GM23248 (cell line): ENCODE measurements around the gene SORT1. TPM values are rescaled to one million over a fixed set of nuclear protein-coding genes. Genes with fewer than 3 reads are reported as not detected.
"Not testable (repeated sequence)": the region's sequence is repeated elsewhere in the genome, so short reads cannot be mapped to it uniquely, and the experiment has no call there.

Experiments used
- DNase-seq: peaks from one replicate; pipeline ENCODE4 v3.0.0-alpha.2; 2015
- H2AFZ ChIP-seq: fragments of 200-600 bp; sonication (generic); 2 replicates; pipeline ENCODE4 v1.6.1; 2016; ENCODE audit warnings: antibody characterized with exemption
- H3F3A ChIP-seq: fragments of 200-600 bp; sonication (generic); 2 replicates; pipeline ENCODE4 v1.6.1; 2016; ENCODE audit warnings: mild to moderate bottlenecking, antibody characterized with exemption, mixed run types; ENCODE audit not compliant: insufficient read depth
- H3K27ac ChIP-seq: fragments of 200-600 bp; sonication (generic); 2 replicates; pipeline ENCODE4 v1.5.1; 2016; ENCODE audit warnings: mild to moderate bottlenecking
- H3K27me3 ChIP-seq: fragments of 200-600 bp; sonication (generic); replicated peaks from 2 replicates; pipeline ENCODE4 v1.6.1; 2016; ENCODE audit warnings: mild to moderate bottlenecking; ENCODE audit not compliant: insufficient read depth
- H3K36me3 ChIP-seq: fragments of 200-600 bp; sonication (generic); 2 replicates; pipeline ENCODE4 v1.6.1; 2016; ENCODE audit warnings: low read depth, mild to moderate bottlenecking
- H3K4me1 ChIP-seq: fragments of 200-600 bp; sonication (generic); 2 replicates; pipeline ENCODE4 v1.6.1; 2016; ENCODE audit warnings: mild to moderate bottlenecking; ENCODE audit not compliant: insufficient read depth
- H3K4me2 ChIP-seq: fragments of 200-600 bp; sonication (generic); one replicate; pipeline ENCODE4 v1.6.1; 2016; ENCODE audit warnings: mild to moderate bottlenecking; ENCODE audit not compliant: unreplicated experiment
- H3K4me3 ChIP-seq: fragments of 200-600 bp; sonication (generic); 2 replicates; pipeline ENCODE4 v1.5.1; 2016; ENCODE audit warnings: mild to moderate bottlenecking
- H3K79me2 ChIP-seq: fragments of 200-600 bp; sonication (generic); 2 replicates; pipeline ENCODE4 v1.6.1; 2016; ENCODE audit warnings: mild to moderate bottlenecking; ENCODE audit not compliant: insufficient read depth
- H3K9ac ChIP-seq: fragments of 200-600 bp; sonication (generic); 2 replicates; pipeline ENCODE4 v1.6.1; 2016; ENCODE audit warnings: mild to moderate bottlenecking
- H3K9me2 ChIP-seq: fragments of 200-600 bp; sonication (generic); 2 replicates; pipeline ENCODE4 v1.6.1; 2016; ENCODE audit warnings: mixed run types, mild to moderate bottlenecking, moderate library complexity; ENCODE audit not compliant: insufficient read depth
- H3K9me3 ChIP-seq: fragments of 200-600 bp; sonication (generic); one replicate; pipeline ENCODE4 v1.6.1; 2017; ENCODE audit warnings: low read depth
- H4K20me1 ChIP-seq: fragments of 200-600 bp; sonication (generic); 2 replicates; pipeline ENCODE4 v1.6.0; 2016; ENCODE audit not compliant: insufficient read depth
- EZH2 ChIP-seq: fragments of 200-600 bp; sonication (generic); IDR thresholded peaks from 2 replicates; pipeline ENCODE4 v1.6.1; 2018; ENCODE audit warnings: antibody characterized with exemption, mild to moderate bottlenecking; ENCODE audit not compliant: insufficient read depth, poor library complexity, severe bottlenecking
- EZH2phosphoT487 ChIP-seq: fragments of 200-600 bp; sonication (generic); IDR thresholded peaks from 2 replicates; pipeline ENCODE4 v1.6.1; 2018; ENCODE audit warnings: antibody characterized with exemption, moderate library complexity, mild to moderate bottlenecking, low read depth; ENCODE audit not compliant: insufficient read depth
- WGBS, 2 experiments: methylation state at CpG; one replicate each; pipeline ENCODE4 v1.1.6; 2015 to 2017; ENCODE audit warnings: low lambda C conversion rate in 2 of 2, low coverage in 1 of 2; ENCODE audit errors: missing lambda C conversion rate in 2 of 2; 5-methylcytosine and 5-hydroxymethylcytosine counted together
- in situ Hi-C: fragments of 300-500 bp; cut with MboI; formaldehyde crosslinking; loops from 2 replicates; pipeline ENCODE4 v1.15.0; 2020
- polyA plus RNA-seq: library from polyadenylated mRNA; unstranded; fragments of >200 nt; fragmentation: Nextera tagmentation; extraction: Ambion mirVana; gene quantifications from 2 replicates; pipeline ENCODE4 v1.2.1, GENCODE V29; 2016
- total RNA-seq: library from RNA; depleted of rRNA; stranded (reverse); fragments of >200 nt; shearing (Covaris generic); gene quantifications from 2 replicates; pipeline ENCODE4 v1.2.3, GENCODE V29; 2014

Gene SORT1
- total and polyA plus RNA-seq, 2 experiments from 2014 or later = 7.1 to 8.4 TPM

- no peak overlapping the region for H3K4me2 ChIP-seq
- 87 to 94% methylated on average over 3 of the region's 3 CpGs for WGBS, 2 experiments
- no peak overlapping the region for H2AFZ ChIP-seq
- no peak overlapping the region for H3K4me3 ChIP-seq
- peaks cover 14% of the 10 kb centered on the region for H3F3A ChIP-seq
- H3K36me3 ChIP-seq = no peaks in the 10 kb centered on the region
- no peak for TF ChIP-seq EZH2
- TF ChIP-seq EZH2phosphoT487 = no peak
- no peak for DNase-seq
- H3K27ac ChIP-seq = no peak overlapping the region
- no peaks in the 10 kb centered on the region for H3K9me3 ChIP-seq
- H3K9ac ChIP-seq = no peak overlapping the region
- H3K79me2 ChIP-seq = 0 out of 2 replicates have a peak, but pooled peaks cover 3% of the 10 kb centered on the region
- peaks cover 34% of the 10 kb centered on the region for H3K4me1 ChIP-seq
- H3K9me2 ChIP-seq = no peaks in the 10 kb centered on the region
- no peaks in the 10 kb centered on the region for H3K27me3 ChIP-seq
- no peaks in the 10 kb centered on the region for H4K20me1 ChIP-seq
- in situ Hi-C loops = no loop called here
Measured at GRCh38 chr1:109379907-109380306, 17.8 kb downstream of the SORT1 start.

- Histone ChIP-seq H3K9me3 (no peaks in the 10 kb centered on the region), H3K4me1 (peaks cover 34% of the 10 kb centered on the region), H3K36me3 (no peaks in the 10 kb centered on the region), H4K20me1 (no peaks in the 10 kb centered on the region), H3K4me3 (no peak overlapping the region), H3K27me3 (no peaks in the 10 kb centered on the region), H2AFZ (no peak overlapping the region), H3F3A (peaks cover 15% of the 10 kb centered on the region), H3K4me2 (no peak overlapping the region), H3K27ac (no peak overlapping the region), H3K79me2 (no peaks in the 10 kb centered on the region), H3K9me2 (no peaks in the 10 kb centered on the region), H3K9ac (0 out of 2 replicates have a peak overlapping the region, but pooled peaks have one; percentile 2)
- peak; percentile 70 for DNase-seq
- 62 to 78% methylated on average over 3 of the region's 3 CpGs for WGBS, 2 experiments
- in situ Hi-C loops = no loop called here
- TF ChIP-seq EZH2 (no peak), EZH2phosphoT487 (no peak)
Measured at GRCh38 chr1:109379422-109379821, 18.3 kb downstream of the SORT1 start.

- no peaks in the 10 kb centered on the region for H3K9me2 ChIP-seq
- H3K27me3 ChIP-seq = no peaks in the 10 kb centered on the region
- H3K4me3 ChIP-seq = no peak overlapping the region
- TF ChIP-seq EZH2phosphoT487 (no peak), EZH2 (no peak)
- H3F3A ChIP-seq = peaks cover 9% of the 10 kb centered on the region
- H3K9me3 ChIP-seq = no peaks in the 10 kb centered on the region
- DNase-seq = no peak
- no peak overlapping the region for H3K4me2 ChIP-seq
- H3K9ac ChIP-seq = no peak overlapping the region
- H3K27ac ChIP-seq = no peak overlapping the region
- 78 to 80% methylated on average over 4 of the region's 4 CpGs for WGBS, 2 experiments
- no peak overlapping the region for H2AFZ ChIP-seq
- H3K4me1 ChIP-seq = peaks cover 19% of the 10 kb centered on the region
- H3K36me3 ChIP-seq = no peaks in the 10 kb centered on the region
- no peaks in the 10 kb centered on the region for H3K79me2 ChIP-seq
- no peaks in the 10 kb centered on the region for H4K20me1 ChIP-seq
- in situ Hi-C loops = no loop called here
Measured at GRCh38 chr1:109377698-109378097, 20.0 kb downstream of the SORT1 start.

GRCh38 chr1:109373696-109374095 lies 24.0 kb downstream of the SORT1 start:
- in situ Hi-C loops, H3K4me2 ChIP-seq, H4K20me1 ChIP-seq, H3K27me3 ChIP-seq, H3K4me3 ChIP-seq, DNase-seq, H2AFZ ChIP-seq, H3K79me2 ChIP-seq, H3K27ac ChIP-seq, H3K36me3 ChIP-seq, H3K9me3 ChIP-seq, H3K9me2 ChIP-seq, H3K9ac ChIP-seq: not testable (repeated sequence)
- Histone ChIP-seq H3K4me1 (peaks cover 47% of the 10 kb centered on the region), H3F3A (peaks cover 42% of the 10 kb centered on the region)
- 84 to 95% methylated on average over 2 of the region's 2 CpGs for WGBS, 2 experiments

GRCh38 chr1:109373126-109373525 lies 24.6 kb downstream of the SORT1 start:
- no peak overlapping the region for H3K9ac ChIP-seq
- H3K4me1 ChIP-seq = peaks cover 51% of the 10 kb centered on the region
- DNase-seq = no peak
- no peaks in the 10 kb centered on the region for H3K9me3 ChIP-seq
- no peaks in the 10 kb centered on the region for H4K20me1 ChIP-seq
- H3K27me3 ChIP-seq = no peaks in the 10 kb centered on the region
- no peak overlapping the region for H3K4me2 ChIP-seq
- H3F3A ChIP-seq = peaks cover 42% of the 10 kb centered on the region
- no peaks in the 10 kb centered on the region for H3K36me3 ChIP-seq
- H3K4me3 ChIP-seq = no peak overlapping the region
- no peaks in the 10 kb centered on the region for H3K79me2 ChIP-seq
- no peaks in the 10 kb centered on the region for H3K9me2 ChIP-seq
- in situ Hi-C loops = no loop called here
- no peak for TF ChIP-seq EZH2
- no peak for TF ChIP-seq EZH2phosphoT487
- H2AFZ ChIP-seq = no peak overlapping the region
- no peak overlapping the region for H3K27ac ChIP-seq
- WGBS, 2 experiments = 81 to 84% methylated on average over 5 of the region's 5 CpGs
